Duodenal mucosa (tissue), 2 donors: ENCODE results near the gene MRPL34.

Source experiments
- H3K27ac ChIP-seq: one replicate; pipeline ENCODE4 v1.7.0; 2013; ENCODE audit warnings: low read depth, low read length
- H3K27me3 ChIP-seq, 2 donors: one replicate each; pipeline ENCODE4 v1.7.0; 2013; ENCODE audit warnings: low read length in 2 of 2, control low read depth in 1 of 2; ENCODE audit not compliant: insufficient read depth in 2 of 2, control insufficient read depth in 1 of 2
- H3K36me3 ChIP-seq, 2 donors: one replicate each; pipeline ENCODE4 v1.7.0; 2013; ENCODE audit warnings: low read length in 2 of 2, control low read depth in 1 of 2; ENCODE audit not compliant: insufficient read depth in 2 of 2, control insufficient read depth in 1 of 2
- H3K4me1 ChIP-seq, 2 donors: one replicate each; pipeline ENCODE4 v1.7.0; 2013; ENCODE audit warnings: low read length in 2 of 2, control low read depth in 1 of 2; ENCODE audit not compliant: insufficient read depth in 2 of 2, control insufficient read depth in 1 of 2
- H3K4me3 ChIP-seq, 2 donors: one replicate each; pipeline ENCODE4 v1.7.0; 2013; ENCODE audit warnings: low read length in 2 of 2, low read depth in 1 of 2
- H3K9ac ChIP-seq, 2 donors: one replicate each; pipeline ENCODE4 v1.7.0; 2013; ENCODE audit warnings: low read length in 2 of 2, low read depth in 1 of 2
- H3K9me3 ChIP-seq, 2 donors: one replicate each; pipeline ENCODE4 v1.7.0; 2013; ENCODE audit warnings: low read length in 2 of 2, control low read depth in 1 of 2; ENCODE audit not compliant: control insufficient read depth in 1 of 2

The MRPL34 gene

DNA sequence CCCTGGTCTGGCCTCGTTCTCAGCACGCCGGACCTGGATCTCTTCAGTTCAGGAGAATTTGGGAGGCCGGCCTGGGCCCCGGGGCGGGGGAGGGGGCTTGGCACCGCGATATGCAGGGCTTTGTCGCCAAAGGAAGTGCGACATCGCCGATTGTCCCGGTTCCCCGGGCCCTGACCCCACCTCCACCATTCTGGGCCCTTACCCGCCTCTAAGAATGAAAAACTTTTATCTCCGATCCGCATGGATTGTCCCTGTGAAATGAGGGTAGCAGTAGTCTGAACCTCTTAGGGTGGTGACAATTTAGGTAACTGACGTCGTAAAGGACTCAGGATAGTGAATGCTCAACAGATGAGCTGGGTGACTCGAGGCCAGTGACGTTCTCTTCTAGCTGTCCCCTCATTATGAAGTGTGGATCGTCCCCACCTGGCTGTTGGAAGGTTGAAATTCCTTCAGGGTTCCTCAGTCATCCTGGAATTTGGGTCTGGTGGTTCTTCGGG is 4.3 kb downstream of the MRPL34 start:
- peak overlapping the region; percentile 91 to 98 for H3K4me3 ChIP-seq
- H3K27ac ChIP-seq = peak overlapping the region; percentile 36
- H3K9me3 ChIP-seq = no peaks in the 10 kb centered on the region
- peaks cover 11 to 22% of the 10 kb centered on the region in 2 donors for H3K4me1 ChIP-seq
- H3K27me3 ChIP-seq = no peaks in the 10 kb centered on the region
- peak overlapping the region; percentile 79 to 90 for H3K9ac ChIP-seq
- H3K36me3 ChIP-seq = peaks cover 14 to 23% of the 10 kb centered on the region in 2 donors

DNA sequence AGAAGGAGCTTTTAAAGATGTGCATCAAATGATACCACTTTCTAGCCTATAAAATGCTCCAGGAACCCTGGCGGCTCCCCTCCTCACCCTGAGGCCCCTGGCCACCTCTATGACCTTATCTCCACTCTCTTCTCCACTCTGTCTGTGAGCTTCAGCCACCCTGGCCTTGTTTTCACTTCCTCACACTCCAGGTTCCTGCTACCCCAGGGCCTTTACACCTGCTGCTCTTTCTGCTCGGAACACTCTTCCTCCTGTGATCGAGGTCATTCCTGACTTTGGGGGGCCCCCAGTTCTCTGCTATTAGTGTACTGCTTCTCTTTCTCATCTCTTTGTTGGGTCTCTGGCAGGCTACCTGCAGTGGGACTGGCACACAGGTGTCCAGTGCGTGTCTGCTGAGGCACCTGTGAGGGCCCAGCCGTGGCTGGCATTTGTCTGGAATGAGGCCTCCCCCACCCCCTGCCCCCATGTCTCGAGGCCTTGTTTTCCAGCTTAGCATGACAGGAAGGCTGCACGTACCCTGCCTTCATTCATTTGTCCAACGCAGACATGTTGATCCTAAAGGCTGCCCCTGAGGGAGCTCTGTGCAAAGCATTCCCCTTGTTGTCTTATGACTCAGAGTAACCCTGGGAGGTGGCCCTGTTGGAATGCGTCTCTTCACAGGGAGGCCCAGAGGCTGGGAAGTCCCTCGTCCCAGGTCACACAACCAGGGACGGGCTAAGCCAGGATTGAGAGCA is 6.0 kb downstream of the MRPL34 start:
- no peaks in the 10 kb centered on the region for H3K9me3 ChIP-seq
- peaks cover 22 to 31% of the 10 kb centered on the region in 2 donors for H3K36me3 ChIP-seq
- H3K27me3 ChIP-seq = no peaks in the 10 kb centered on the region
- H3K27ac ChIP-seq = no peak overlapping the region
- H3K4me3 ChIP-seq = no peak overlapping the region
- peaks cover 8 to 13% of the 10 kb centered on the region in 2 donors for H3K4me1 ChIP-seq
- H3K9ac ChIP-seq = no peak overlapping the region

DNA sequence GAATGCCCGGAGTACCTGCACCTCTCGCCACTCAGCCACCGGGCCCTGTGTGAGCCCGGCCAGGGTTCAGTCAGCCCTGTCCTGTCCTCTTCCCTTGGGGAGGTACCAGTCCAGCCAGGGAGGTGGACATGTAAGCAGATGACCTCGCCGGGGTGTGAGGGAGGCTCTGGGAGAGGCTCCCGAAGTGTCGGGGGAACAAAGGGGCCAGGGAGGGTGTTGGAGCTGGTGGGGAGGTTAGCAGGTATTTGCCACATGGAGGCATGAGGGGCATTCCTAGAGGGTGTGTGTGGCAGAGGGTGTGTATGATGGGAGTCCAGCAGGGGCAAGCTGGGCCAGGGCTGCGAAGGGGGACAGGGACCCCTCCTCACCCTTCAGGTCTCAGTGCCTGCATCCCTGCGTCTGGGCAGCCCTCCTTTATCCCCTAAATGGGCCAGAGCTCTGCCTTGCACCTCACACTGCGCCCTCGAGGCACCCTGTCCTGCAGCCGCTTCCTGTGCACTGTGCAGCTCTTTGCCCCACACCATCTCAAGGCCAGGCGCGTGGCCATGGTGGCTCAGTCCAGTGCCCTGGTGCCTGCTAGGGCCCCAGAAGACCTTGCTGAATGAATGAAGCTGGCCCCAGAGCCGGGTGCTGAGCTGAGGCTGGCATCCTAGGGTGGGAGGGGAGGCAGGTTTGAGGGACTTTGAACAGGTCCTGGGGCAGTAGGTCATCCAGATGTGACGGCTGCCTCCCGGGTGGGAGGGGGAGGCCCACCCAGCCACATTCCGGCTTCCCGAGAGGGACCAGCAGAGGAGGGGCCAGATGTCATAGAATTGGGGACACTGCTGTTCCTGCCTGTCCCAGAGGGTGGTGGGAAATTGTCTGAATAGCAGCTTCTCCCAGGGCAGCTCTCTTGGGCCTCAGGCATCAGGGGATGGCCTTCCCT is 6.8 kb downstream of the MRPL34 start:
- H3K4me1 ChIP-seq = peaks cover 8 to 12% of the 10 kb centered on the region in 2 donors
- H3K36me3 ChIP-seq = peaks cover 22 to 31% of the 10 kb centered on the region in 2 donors
- H3K27ac ChIP-seq = no peak overlapping the region
- H3K9me3 ChIP-seq = no peaks in the 10 kb centered on the region
- no peak overlapping the region for H3K4me3 ChIP-seq
- H3K27me3 ChIP-seq = no peaks in the 10 kb centered on the region
- H3K9ac ChIP-seq = no peak overlapping the region

DNA sequence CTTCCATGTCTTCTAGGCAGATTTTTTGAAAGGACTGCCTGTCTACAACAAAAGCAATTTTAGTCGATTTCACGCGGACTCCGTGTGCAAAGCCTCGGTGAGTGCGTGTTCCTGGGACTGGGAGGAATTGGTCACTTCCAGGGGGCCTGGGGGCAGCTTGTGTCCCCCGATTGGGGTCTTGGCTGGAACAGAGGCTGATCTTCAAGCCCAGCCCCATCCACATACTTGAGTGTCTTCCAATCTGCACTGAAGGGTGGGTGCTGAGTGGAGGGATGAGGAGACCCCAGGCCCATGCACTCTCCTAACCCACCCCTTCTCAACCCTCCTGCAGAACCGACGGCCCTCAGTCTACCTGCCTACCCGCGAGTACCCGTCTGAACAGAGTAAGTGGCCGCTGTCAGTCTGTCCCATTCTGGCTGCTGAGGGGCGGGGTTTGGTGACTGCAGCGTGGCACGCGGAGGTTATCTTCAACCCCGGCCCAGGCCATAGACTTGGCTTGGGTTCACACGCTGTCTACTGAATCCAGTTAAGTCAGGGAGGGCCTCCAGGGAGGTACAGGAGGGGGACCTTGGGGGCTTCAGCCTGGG is 8.4 kb downstream of the MRPL34 start:
- Histone ChIP-seq H3K9me3 (no peaks in the 10 kb centered on the region), H3K4me3 (no peak overlapping the region), H3K27me3 (no peaks in the 10 kb centered on the region), H3K9ac (no peak overlapping the region), H3K36me3 (peaks cover 24 to 31% of the 10 kb centered on the region in 2 donors), H3K27ac (no peak overlapping the region), H3K4me1 (peaks cover 8 to 12% of the 10 kb centered on the region in 2 donors)

DNA sequence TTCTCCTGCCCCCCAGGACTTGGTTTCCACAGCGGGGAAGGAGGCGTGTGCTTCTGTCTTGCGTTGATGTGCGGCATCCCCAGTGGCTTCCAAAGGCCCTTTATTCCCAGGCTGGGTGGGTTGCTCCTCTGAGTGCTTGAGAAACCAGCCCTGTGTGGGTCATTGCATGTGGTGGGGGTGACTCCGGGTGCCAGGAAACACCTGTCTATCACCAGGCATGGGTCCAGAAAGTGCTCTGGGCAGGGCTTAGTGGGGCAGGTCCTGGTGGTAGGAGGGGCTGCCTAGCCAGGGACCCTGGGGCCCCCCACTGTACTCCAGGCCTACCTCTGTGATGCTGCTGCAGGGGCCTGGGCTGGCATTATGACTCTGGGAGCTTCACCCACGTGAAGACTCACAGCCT is 13.3 kb downstream of the MRPL34 start:
- H3K27me3 ChIP-seq = no peaks in the 10 kb centered on the region
- H3K9me3 ChIP-seq = no peaks in the 10 kb centered on the region
- H3K4me1 ChIP-seq = peaks cover 0 to 3% of the 10 kb centered on the region in 2 donors
- H3K9ac ChIP-seq = no peak overlapping the region
- H3K4me3 ChIP-seq = no peak overlapping the region
- H3K27ac ChIP-seq = no peak overlapping the region
- peaks cover 42 to 45% of the 10 kb centered on the region in 2 donors for H3K36me3 ChIP-seq

DNA sequence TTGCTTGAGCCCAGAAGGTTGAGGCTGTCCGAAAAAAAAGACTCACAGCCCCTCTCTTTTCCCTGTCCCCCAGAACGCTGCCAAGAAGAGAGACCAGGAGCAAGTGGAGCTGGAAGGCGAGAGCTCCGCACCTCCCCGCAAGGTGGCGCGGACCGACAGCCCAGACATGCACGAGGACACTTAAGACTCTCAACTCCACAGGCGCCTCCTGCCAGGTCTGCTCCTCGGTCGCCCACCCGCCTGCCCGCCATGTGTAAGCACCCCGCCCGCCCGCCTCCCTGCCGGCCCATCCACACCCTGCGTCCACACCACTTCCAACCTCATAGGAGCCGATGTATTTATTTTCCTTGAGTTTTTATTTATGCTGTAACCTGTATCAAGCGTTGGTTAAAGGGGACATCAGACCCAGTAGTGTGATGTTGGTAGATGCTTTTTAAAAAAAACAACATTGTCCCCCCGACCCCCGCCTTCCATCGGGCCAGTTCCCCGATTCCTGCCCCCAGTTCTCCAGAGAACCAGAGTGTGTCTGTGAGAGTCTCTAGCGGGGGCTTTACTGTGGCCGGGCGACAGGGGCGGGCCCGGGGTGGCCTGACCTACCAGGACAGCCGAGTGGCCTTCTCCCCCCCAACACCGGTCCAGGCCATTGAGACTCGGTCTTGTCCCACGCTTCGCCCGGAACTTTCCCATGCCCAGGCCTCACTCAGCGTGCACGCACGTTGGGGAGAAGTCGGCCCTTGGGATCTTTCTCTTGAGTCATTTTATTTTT is 14.0 kb downstream of the MRPL34 start:
- Histone ChIP-seq H3K36me3 (peaks cover 36 to 38% of the 10 kb centered on the region in 2 donors), H3K4me3 (no peak overlapping the region), H3K9ac (no peak overlapping the region), H3K27me3 (no peaks in the 10 kb centered on the region), H3K4me1 (peaks cover 0 to 3% of the 10 kb centered on the region in 2 donors), H3K9me3 (no peaks in the 10 kb centered on the region), H3K27ac (no peak overlapping the region)

DNA sequence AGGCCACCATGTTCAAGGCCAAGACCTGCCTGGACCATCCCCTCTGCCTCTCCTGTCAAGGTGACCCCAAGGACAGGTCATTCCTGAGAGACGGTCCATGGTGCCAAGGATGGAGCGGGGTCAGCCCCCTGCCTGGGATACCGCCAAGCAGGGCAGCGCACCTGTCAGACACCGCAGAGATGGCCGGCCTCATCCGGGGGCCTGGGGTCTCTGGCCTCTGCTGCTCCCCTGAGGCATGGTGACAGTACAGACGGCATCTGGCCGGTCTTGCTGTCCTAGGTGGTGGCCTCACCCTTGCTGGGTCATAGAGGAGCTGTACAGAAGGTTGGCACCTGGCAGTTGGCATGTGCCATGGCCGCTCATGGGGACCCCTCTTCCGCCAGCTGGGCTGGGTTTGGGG is 14.8 kb downstream of the MRPL34 start:
- Histone ChIP-seq H3K4me1 (peaks cover 0 to 3% of the 10 kb centered on the region in 2 donors), H3K9me3 (no peaks in the 10 kb centered on the region), H3K27ac (no peak overlapping the region), H3K4me3 (no peak overlapping the region), H3K27me3 (no peaks in the 10 kb centered on the region), H3K36me3 (peaks cover 33 to 36% of the 10 kb centered on the region in 2 donors), H3K9ac (no peak overlapping the region)

DNA sequence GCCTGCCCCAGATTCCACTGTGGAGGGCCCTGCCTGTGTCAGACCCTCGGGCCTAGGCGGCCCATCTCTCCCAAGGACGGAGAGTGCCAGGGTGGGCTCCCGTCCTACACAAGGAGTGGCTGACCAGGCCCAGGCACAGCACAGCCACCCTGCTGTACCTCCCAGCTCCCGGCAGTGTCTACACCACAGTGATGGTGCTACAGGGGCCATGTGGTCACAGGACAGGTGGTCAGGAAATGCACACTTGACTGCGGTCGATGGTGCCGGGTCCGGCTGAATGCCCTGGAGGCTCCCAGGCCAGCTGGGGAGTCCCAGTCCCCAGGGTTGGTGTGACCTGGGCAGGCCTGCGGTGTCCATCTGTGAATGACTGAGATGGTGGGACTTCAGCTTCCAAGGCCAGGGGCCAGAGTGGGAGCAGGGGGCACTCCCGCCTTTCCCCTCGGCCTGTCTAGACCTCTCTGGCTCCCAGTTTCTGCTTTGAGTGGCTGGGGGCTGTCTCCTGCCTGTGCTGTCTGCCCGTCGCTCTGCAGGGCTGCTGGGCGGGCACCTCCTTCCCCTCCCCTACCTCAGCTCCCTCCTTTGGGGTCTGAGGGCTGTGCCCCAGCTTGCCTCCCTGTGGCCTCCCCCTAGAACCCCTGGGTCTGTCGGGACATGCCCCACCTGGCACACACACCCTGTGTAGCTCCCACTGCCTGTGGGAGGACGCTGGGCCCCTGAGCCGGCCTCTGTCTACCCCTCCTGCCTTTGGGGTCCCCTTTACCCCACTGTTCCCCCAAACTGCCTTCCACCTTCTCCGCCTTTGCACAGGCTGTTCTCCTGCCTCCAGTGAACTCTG is 16.2 kb downstream of the MRPL34 start:
- Histone ChIP-seq H3K9me3 (no peaks in the 10 kb centered on the region), H3K27ac (no peak overlapping the region), H3K36me3 (peaks cover 25 to 28% of the 10 kb centered on the region in 2 donors), H3K9ac (no peak overlapping the region), H3K4me3 (no peak overlapping the region), H3K27me3 (no peaks in the 10 kb centered on the region), H3K4me1 (peaks cover 0 to 3% of the 10 kb centered on the region in 2 donors)

DNA sequence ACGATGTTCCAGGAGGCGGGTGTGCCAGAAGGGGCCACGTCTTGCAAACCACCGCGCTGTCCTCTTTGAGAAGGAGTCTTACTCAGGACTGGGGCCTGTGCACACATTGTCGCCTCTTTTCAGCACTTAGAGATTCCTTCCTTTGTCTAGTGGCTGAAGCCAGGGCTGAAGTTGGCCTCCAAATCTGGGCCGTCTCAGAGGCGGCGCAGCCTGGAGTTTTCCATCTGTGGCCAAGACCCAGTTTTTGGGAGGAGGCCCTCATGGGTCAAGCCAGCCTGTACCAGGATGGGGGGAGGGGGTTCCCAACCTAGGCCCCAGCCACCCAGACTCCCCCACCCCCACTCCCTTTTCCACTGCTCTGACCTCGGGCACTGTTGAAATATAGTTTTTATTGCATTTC is 17.2 kb downstream of the MRPL34 start:
- Histone ChIP-seq H3K9ac (no peak overlapping the region), H3K36me3 (peaks cover 25 to 28% of the 10 kb centered on the region in 2 donors), H3K4me3 (no peak overlapping the region), H3K4me1 (peaks cover 0 to 3% of the 10 kb centered on the region in 2 donors), H3K9me3 (no peaks in the 10 kb centered on the region), H3K27me3 (no peaks in the 10 kb centered on the region), H3K27ac (no peak overlapping the region)
